ENCODE measurements around the gene APOF.
"Not testable (repeated sequence)": the region's sequence is repeated elsewhere in the genome, so short reads cannot be mapped to it uniquely, and the experiment has no call there.

Gene APOF

DNA sequence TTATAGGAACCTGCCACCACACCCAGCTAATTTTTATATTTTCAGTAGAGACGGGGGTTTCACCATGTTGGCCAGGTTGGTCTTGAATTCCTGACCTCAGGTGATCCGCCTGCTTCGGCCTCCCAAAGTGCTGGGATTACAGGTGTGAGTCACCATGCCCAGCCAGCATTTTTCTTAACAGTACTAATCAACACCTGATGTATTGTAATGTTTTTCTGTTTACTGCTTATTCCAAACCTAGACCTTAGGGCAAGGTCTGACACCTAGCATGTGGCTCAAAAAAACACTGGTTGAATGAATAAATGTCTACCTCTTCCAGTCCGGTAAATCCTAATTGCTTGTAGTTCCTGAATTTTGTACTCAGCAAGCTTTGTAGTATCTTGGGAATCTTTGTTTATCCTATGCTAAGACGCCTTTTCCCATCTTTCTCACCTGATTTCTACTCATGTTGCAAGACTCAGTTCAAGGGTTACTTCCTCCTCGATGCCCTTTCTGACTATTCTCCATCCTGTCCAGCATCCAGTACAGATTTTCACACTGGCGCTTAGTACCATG, 31.6 kb downstream of the APOF start:
- no peak for DNase-seq

DNA sequence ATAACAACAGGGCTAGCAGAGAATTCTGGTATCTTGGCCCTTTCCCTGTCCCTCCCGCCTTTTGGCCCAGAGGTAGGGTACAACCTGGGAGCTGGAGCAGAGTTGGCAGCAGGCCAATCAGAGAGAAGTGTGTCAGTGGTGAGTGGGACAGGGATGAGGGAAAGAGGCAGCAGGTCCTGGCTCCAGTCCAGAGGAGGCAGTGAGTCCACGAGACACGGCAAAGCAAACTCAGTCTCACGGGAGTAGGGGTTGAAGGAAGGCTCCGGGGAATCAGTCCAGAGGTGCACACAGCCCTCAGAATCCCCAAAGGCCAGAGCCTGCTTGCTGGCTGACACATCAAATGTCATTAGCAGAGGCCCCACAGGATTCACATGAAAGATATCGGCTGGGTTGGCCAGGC, 36.1 kb downstream of the APOF start:
- DNase-seq = no peak

DNA sequence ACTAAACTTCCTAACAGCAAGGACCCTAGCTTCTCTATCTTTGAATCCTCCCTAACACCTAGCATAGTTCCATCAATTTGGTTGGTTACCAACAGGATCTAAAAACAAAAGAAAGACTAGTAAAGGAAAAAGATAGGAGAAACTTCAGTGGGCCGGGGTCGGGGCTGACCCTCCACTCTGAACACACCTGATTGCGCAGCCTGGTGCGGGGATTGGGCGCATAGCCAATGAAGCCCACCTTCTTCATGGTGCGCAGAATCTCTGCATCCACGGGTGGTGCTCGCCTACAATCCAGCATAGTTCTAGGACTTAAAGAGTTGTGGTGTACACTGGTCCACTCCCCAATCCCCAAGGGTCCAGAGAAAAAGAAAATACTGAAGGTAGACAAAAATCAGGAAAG, 36.5 kb downstream of the APOF start:
- no peak for DNase-seq

DNA sequence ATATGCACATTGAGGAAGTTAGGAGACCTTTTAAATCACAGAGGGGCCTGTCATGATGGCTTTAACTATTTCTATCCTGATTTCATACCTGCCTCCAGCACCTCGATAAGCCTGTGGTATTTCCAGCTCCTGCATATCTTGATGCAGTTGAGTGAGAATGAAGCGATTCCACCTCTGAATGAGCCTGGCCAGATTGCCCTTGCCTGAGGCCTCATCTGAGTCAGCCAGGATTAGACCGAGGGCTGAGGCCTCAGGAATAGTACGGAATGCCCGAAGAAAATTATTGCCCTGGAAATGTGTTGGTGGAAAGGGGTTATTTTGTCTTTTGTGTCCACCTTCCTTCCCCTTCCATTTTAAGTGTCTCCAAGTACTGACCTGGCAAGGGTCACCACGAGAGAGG, 38.5 kb downstream of the APOF start:
- no peak for DNase-seq

DNA sequence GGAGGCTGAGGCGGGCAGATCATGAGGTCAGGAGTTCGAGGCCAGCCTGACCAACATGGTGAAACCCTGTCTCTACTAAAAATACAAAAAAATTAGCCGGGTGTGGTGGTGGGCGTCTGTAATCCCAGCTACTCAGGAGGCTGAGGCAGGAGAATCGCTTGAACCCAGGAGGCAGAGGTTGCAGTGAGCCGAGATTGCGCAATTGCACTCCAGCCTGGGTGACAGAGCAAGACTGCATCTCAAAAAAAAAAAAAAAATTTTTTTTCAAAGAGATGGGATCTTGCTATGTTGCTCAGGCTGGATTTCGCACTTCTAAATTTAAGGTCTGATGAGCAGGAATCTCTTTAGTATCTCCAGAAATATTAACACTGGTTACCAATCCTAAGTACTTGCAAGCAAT, 41.0 kb downstream of the APOF start:
- not testable (repeated sequence) for DNase-seq

DNA sequence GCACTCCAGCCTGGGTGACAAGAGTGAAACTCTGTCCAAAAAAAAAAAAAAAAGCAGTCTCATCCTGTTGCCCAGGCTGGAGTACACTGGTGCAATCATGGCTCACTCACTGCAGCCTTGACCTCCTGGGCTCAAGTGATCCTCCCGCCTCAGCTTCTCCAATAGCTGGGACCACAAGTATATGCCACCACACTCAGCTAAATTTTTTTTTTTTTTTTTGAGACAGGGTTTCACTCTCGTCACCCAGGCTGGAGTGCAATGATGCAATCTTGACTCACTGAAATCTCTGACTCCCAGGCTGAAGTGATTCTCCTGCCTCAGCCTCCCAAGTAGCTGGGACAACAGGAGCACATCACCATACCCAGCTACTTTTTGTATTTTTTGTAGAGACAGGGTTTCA, 41.6 kb downstream of the APOF start:
- no peak for DNase-seq

DNA sequence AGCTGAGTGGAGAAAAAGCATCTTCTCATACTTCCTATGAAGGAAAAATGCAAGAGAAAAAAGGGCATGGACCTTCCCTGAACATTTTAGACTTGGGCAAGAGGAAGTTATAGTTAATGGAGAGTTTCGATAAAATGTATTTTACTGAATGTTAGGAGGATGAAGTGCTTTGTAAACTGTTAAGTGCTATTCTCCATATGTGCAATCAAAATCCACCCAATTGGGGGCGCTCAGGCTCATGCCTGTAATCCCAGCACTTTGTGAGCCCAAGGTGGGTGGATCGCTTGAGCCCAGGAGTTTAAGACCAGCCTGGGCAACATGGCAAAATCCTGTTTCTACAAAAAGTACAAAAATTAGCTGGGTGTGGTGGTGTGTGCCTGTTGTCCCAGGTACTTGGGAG, 45.0 kb downstream of the APOF start:
- DNase-seq = no peak

DNA sequence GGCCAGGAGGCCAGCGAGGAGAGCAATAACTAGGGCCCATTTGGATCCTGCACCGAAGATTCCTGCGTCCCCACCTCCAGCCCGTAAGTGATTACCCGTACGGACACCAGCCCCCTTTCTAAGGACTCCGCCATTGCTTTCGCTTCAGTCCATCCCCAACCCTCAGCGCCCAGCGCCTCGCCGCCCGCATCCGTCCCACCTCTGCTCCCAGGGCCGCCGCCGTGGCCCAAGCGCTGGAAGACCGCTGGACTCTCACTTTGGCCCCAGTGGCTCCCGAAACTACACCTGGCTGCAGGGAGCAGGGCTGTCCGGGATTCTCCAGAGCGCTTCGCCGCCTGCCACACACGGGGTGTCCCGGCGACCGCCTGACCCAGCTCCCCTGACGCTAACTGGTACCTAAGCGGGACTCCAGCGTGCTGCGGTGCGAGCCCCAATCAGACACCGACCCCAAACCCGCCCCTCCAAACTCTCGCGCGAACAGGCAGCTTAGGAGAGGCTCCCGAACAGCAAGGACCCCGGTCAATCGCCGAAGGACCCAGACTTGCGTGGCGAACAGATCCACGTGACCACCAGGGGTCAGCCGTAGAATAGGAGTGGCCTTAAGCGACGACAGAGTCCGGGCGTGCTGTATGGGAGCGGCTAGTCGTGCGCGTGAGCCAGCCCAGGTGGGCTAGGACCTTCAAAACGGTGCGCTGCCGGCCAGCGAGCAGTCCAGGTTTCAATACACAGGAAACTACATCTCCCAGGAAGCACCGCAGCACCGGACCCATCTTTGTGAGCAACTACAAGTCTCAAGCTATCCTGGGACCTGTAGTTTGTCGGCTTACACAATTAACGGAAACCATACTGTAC, 46.8 kb downstream of the APOF start, which contains the start of gene CNPY2:
Gene CNPY2, minus strand, starts transcription at position 367 of the 852 bp plus-strand sequence. CDS start 771 bp downstream, outside the sequence.
- peak; percentile 75 for DNase-seq

DNA sequence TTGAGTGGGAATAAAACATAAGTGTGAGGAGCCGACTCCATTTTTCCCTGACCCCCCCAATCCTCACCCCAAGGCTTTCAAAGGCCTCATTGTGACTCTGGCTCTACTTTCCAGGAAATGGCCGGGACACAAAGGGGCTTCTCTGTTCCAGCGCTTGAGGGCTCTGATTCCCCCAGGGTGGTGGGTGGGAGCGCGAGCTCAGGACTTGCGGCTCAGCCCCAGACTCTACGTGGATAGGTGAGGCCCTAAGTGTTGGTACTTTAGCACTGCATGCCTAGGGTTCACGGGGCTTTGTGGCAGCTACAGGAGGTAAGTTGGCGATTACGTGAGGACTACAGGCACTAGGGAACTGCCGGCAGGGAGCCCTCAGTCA, 47.4 kb downstream of the APOF start:
- no peak for DNase-seq

DNA sequence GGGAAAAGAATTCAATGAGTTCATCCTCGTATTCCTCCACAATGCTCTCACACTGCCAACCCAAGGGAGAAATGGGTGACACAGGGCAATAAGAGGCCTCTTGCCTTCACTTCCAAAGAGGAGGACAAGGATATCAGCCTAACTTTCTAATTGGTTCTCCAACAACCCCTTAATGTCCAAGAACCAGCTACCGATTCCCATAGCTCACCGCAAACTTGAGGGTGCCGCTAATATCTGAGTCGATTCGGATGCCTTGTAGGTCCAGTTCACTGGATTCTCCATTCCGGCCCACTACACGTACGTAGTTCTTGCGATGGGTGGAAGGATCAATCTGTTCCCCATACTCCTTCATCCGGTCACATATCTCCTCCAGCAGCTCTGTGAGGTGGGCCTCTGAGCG, 51.7 kb downstream of the APOF start:
- DNase-seq = no peak

All from GOT3 (cell line).